HG03175 (cell line): ENCODE results near the gene AGPS.
"Not testable (repeated sequence)": the region's sequence is repeated elsewhere in the genome, so short reads cannot be mapped to it uniquely, and the experiment has no call there.

ENCODE experiments used
- ATAC-seq: cut with Tn5 transposase; IDR thresholded peaks from one replicate; pipeline ENCODE4 v1.9.1; 2021; ENCODE audit warnings: mild to moderate bottlenecking, moderate library complexity; ENCODE audit not compliant: unreplicated experiment

The AGPS gene

DNA sequence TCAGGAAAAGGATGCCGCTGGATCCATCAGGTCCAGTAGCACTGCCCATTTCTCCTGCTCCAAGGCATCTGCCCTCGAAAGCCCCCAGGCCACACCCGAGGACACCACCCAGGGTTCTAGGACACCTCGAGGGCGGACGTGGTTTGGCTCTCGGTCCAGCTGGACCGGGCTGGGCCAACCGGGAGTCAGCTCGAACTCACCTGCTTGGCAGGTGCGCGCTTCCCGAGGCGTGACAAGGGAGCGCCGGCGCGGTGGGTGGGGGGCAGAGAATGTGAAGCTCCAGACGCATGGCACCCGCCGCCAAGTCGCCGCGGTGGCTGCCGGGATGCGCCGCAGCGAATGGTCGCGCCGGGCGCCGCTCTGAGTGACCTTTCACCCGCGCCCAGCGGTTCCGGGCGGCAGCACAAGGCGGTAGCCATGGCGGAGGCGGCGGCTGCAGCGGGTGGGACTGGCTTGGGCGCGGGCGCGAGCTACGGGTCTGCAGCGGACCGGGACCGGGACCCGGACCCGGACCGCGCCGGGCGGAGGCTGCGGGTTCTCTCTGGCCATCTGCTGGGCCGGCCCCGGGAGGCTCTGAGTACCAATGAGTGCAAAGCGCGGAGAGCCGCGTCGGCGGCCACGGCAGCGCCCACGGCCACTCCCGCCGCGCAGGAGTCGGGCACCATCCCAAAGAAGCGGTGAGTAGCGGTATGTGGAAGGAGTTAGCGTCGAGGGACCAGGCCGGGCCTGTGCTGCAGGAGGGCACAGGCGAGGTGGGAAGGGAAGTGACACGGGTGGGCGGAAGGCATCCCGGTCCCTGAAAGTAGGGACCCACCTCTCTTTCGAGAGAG lies at the start of gene AGPS:
AGPS (plus strand) TSS at position 401 of the 830 bp plus-strand sequence; CDS start at position 418, 17 bp downstream.
- peak; percentile 92 for ATAC-seq

DNA sequence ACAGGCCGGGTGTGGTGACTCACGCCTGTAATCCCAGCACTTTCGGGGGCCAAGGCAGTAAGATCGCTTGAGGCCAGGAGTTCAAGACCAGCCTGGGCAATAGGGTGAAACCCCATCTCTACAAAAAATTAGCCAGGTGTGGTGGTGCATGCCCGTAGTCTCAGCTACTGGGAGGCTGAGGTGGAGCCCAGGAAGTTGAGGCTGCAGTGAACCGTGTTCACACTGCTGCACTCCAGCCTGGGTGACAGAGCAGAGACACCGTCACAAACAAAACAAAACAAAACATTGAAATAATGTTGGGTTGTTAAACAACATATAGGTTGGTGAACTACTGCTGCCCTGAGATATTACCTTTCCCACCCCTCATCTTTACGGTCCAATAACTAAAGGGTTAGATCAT lies 48.8 kb upstream of the AGPS start:
- ATAC-seq: no peak

DNA sequence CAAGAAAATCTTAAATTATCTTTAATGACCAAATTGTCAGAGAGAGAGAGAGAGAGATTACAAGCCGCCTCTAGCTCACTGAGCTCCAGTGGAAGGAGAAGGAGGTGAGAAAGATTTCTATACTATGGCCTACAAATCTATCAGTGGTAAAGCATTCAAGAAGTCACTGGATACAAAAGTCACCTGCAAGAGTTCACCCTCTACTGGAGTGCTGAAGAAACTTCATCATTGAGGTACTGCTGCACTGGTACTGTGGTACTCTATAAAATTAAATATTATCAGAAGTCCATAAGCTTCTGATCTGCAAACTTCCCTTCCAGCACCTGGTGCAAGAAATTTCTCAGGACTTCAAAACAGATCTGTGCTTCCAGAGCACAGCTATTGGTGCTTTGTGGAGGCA lies 48.3 kb upstream of the AGPS start:
- no peak for ATAC-seq

DNA sequence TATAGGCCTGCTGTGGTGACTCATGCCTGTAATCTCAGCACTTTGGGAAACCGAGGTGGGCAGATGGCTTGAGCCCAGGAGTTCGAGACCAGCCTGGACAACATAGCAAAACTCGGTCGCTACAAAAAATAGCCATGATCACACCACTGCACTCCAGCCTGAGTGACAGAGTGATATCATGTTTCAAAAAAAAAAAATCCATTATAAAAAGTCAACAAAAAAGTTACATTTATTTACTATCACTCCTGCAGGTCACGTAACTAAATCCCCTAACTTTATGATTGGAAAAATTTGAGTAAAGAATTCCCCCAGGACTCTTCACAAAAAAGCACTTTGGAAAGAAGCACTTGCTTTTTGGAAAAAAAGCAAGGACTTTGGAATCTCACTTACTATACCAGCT lies 46.4 kb upstream of the AGPS start:
- ATAC-seq: no peak

DNA sequence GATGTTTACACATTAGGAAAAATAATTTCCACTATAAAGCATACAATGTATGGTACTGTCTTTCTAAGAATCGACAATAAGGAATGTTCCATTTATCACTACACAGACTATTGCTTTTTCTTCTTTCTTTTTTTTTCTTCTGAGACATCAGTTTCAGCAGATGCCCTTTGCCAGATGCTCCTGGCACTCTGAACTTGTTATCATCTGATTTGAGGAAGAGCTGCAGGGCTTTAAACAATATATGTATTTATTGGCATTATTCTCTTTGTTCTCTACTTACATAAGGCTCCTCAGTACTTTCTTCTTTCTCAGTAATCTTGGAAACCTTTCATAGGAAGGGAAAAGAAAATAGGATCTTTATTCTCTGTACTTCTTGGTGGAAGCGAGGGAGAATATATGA lies 45.0 kb upstream of the AGPS start:
- ATAC-seq: no peak

GRCh38 chr2:177348118-177348654 lies 44.4 kb upstream of the AGPS start:
- no peak for ATAC-seq

DNA sequence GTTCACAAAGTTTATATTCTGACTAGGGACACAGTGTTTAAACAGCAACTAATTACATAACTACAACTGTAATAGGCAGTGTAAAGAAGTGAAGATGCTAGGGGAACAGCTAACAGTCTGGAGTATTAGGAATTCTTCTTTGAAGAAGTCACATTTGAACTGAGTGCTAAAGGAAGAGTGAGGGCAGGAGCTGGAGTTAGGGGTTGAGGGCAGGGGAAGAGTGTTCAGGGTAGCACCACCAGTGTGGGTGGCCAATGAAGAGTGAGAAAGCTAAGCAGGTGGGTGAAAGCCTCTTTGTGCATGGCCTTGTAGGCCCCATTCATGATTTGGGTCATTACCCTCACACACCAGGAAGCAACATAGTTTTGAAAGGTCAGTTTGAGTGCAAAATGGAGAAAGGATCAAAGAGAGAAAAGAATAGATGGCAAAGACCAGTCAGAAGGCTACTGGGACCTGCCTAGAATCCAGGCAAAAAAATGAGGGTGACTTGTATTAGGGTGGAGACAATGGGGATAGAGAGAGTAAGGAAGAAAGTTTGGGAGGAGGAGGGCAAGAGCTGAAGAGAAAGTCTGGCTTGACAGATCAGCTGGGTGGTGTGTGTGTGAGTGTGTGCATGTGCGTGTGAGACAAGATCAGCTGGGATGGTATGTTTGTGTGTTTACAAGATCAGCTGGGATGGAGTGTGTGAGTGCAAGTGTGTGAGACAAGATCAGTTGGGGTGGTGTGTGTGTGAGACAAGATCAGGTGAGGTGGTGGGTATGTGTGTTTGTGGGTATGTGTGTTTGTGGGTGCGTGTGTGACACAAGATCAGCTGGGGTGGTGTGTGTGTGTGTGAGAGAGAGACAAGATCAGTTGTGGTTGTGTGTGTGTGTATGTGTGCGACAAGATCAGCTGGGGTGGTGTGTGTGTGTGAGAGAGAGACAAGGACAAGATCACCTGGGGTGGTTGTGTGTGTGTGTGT lies 43.6 kb upstream of the AGPS start:
- no peak for ATAC-seq

DNA sequence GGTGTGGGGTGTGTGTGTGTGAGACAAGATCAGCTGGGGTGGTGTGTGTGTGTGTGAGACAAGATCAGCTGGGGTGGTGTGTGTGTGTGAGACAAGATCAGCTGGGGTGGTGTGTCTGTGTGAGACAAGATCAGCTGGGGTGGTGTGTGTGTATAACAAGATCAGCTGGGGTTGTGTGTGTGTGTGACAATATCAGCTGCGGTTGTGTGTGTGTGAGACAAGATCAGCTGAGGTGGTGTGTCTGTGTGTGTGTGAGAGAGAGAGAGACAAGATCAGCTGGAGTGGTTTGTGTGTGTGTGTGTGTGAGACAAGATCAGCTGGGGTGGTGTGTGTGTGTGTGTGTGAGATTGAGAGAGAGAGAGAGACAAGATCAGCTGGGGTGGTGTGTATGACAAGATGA lies 41.9 kb upstream of the AGPS start:
- not testable (repeated sequence) for ATAC-seq

GRCh38 chr2:177351121-177351520 lies 41.5 kb upstream of the AGPS start:
- ATAC-seq: not testable (repeated sequence)

DNA sequence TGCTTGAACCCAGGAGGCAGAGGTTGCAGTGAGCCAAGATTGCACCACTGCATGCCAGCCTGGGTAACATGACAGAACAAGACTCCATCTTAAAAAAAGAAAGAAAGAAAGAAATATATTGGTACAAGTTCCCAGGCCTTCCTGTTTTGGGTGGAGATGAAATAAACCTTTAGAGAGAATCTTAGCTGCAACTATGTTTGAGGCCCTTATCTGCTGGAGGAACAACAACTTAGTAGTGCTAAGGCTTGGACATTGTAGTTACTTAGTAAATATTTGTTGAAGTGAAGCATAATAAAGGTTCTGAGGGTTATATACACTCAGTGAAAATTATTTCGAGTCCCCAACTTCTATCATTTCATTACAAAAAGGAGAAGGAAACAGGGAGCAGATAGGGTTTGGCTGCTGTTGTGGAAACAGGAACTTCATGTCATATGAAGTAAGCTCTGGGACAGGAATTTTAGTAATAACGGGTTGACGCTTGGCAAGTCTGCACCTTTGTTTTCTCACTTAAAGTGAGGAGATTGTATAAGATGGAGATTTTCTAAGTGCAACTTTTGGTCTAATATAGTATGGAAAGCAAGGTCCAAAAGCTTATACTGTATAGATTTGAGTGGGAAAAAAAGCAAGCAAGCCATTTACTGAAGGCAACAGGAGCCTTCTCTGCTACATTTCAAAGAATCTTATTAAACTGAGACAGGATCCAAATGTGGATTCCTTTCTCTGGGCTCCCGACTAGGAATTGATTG lies 40.0 kb upstream of the AGPS start:
- no peak for ATAC-seq

DNA sequence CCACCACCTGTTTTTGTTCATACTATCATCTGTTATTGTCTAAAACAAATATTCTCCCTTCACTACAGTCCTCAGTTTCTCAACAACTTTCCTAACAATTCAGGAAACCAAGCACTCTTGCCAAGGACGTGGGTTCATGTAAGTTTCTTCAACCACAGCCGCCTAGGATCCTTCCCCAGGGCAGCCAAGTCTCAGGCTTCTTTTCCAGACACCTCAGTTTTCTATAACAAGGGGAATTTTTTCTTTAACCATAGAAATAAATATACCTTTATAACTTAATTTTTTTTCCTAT lies 39.4 kb upstream of the AGPS start:
- no peak for ATAC-seq

DNA sequence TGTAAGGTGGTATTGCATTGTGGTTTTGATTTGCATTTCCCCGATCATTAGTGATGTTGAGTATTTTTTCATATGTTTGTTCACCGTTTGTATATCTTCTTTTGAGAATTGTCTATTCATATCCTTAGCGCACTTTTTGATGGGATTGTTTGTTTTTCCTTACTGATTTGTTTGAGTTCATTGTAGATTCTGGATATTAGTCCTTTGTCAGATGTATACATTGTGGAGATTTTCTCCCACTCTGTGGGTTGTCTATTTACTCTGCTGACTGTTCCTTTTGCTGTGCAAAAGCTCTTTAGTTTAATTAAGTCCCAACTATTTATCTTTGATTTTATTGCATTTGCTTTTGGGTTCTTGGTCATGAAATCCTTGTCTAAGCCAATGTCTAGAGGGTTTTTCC lies 38.0 kb upstream of the AGPS start:
- ATAC-seq: not testable (repeated sequence)

DNA sequence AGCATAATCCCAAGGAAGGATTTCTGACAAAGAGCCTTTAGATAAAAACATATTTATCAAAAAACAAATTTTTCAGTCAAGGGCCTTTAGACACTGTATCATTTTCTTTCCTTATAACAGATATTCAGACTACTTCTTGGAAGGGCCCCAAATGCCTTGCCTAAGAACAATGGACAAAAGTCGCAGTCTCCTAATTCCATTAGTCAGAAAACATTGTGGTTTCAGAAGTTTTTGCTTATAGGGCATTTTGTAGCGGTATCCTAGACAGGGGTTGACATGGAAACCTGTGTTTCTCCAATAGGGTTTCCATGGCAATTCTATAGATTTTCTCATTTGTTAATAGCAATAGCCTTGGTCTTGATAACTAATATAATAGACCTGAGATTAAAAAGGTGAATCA lies 36.7 kb upstream of the AGPS start:
- ATAC-seq: no peak

- ATAC-seq: no peak
These were observed 32.6 kb upstream of the AGPS start for GRCh38 chr2:177359836-177360595.

GRCh38 chr2:177362499-177362898 lies 30.1 kb upstream of the AGPS start:
- ATAC-seq: no peak

DNA sequence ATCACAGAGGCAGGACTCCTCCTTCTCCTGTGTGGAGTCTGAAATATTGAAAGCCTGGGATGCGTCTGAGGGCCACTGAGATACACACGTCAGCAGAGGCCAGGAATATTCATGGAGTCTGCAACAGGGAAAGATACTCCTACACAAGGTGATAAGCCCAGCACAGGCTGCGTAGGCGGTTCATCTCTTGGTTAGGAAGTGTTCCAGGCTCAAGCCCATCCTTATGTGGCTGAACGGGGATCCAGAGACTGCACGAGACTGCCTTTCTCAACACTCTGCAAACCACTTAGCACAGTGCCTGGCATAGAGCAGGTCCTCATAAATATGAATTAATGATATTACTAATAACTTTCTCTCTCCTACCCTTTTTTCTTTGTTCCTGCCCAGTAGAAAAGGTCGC lies 29.2 kb upstream of the AGPS start:
- ATAC-seq: no peak

- ATAC-seq: not testable (repeated sequence)
These were observed 26.8 kb upstream of the AGPS start for GRCh38 chr2:177365764-177366163.

DNA sequence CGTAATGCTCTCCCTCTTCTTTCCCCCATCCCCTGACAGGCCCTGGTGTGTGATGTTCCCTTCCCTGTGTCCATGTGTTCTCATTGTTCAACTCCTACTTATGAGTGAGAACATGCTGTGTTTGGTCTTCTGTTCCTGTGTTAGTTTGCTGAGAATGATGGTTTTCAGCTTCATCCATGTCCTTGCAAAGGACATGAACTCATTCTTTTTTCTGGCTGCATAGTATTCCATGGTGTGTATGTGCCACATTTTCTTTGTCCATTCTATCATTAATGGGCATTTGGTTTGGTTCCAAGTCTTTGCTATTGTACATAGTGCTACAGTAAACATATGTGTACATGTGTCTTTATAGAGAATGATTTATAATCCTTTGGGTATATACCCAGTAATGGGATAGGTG lies 24.6 kb upstream of the AGPS start:
- ATAC-seq: not testable (repeated sequence)

DNA sequence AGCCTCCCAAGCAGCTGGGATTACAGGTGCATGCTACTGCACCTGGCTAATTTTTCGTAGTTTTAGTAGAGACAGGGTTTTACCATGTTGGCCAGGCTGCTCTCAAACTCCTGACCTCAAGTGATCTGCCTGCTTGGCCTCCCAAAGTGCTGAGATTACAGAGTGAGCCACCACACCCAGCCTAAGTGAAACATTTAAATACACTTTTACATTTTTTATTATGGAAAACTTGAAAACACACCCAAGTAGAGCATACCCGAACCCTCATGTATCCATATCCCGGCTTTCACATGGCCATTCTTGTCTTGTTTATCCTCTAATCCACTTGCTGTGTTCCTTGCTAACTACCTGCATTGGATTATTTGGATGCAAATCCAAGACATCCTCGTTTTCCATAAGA lies 13.2 kb upstream of the AGPS start:
- ATAC-seq: no peak

DNA sequence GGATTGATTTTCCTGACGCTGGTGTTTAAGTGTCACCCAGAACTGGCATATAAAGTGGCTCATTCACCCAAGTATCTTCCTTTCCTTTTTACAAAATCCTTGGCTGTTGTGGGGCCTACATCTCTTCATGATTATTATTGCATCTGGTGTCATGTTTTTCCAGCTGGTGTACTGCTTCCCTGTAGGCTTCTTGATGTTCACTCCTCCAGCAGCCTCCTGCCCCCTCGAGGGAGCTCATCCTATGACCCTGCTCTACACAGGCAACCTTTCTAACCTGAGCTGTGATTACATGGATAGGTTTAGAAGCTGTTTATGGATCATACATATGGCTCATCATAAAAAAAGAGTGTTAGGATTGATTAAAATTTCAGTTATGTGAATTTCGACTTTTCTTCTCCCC lies 12.4 kb upstream of the AGPS start:
- no peak for ATAC-seq
